Kidney (tissue), 14 donors: ENCODE measurements around the gene OLFM3. TPM values are rescaled to one million over a fixed set of nuclear protein-coding genes. Genes with fewer than 3 reads are reported as not detected.

Source experiments
- DNase-seq, 5 donors: peaks; one replicate each; pipeline ENCODE4 v3.0.0-alpha.2; 2013 to 2020
- FAIRE-seq: peaks from 2 replicates; lab custom pipeline; 2012; peaks lifted over from hg19 to GRCh38; lab: Jason Lieb, UNC
- H3K27ac ChIP-seq, 2 donors: one replicate each; pipeline ENCODE4 v1.7.0; 2013; ENCODE audit warnings: low read depth in 2 of 2, low read length in 2 of 2, inconsistent platforms in 1 of 2
- H3K27me3 ChIP-seq: one replicate; pipeline ENCODE4 v1.7.1; 2013; ENCODE audit warnings: low read length, inconsistent platforms; ENCODE audit not compliant: control insufficient read depth, insufficient read depth
- H3K36me3 ChIP-seq, 3 donors: one replicate each; pipeline versions ENCODE4 v1.7.0 to v1.7.1; 2013; ENCODE audit warnings: low read length in 3 of 3, control low read depth in 1 of 3, inconsistent platforms in 1 of 3; ENCODE audit not compliant: insufficient read depth in 3 of 3, control insufficient read depth in 2 of 3
- H3K4me1 ChIP-seq, 3 donors: one replicate each; pipeline versions ENCODE4 v1.7.0 to v1.7.1; 2013; ENCODE audit warnings: low read length in 3 of 3, inconsistent platforms in 1 of 3, low read depth in 1 of 3; ENCODE audit not compliant: control insufficient read depth in 2 of 3, insufficient read depth in 2 of 3
- H3K4me3 ChIP-seq, 3 donors: one replicate each; pipeline versions ENCODE4 v1.7.0 to v1.8.1; 2013; ENCODE audit warnings: low read length in 3 of 3, control low read depth in 1 of 3, inconsistent platforms in 1 of 3
- H3K9ac ChIP-seq, 3 donors: one replicate each; pipeline versions ENCODE4 v1.7.0 to v1.7.1; 2013; ENCODE audit warnings: low read length in 3 of 3, control low read depth in 1 of 3, inconsistent platforms in 1 of 3
- H3K9me3 ChIP-seq, 3 donors: one replicate each; pipeline versions ENCODE4 v1.7.0 to v1.7.1; 2013; ENCODE audit warnings: low read length in 3 of 3, control low read depth in 1 of 3, inconsistent platforms in 1 of 3; ENCODE audit not compliant: control insufficient read depth in 2 of 3, insufficient read depth in 1 of 3
- CTCF ChIP-seq: IDR thresholded peaks from 3 replicates; pipeline ENCODE4 v1.5.1; 2012; ENCODE audit warnings: mild to moderate bottlenecking, moderate library complexity, borderline replicate concordance; ENCODE audit not compliant: insufficient read depth; ENCODE audit errors: extremely low read depth
- intact Hi-C: fragments of 100-400 bp; cut with DNase I; formaldehyde crosslinking; loops from one replicate; pipeline ENCODE4 v1.11.1; 2022
- polyA plus RNA-seq: library from polyadenylated mRNA; stranded (reverse); fragments of 350-450 nt; fragmentation: Illumina TruSeq; extraction: RNeasy Lipid Tissue Mini Kit (QIAGEN cat#74804); gene quantifications from one replicate; pipeline ENCODE4 v1.2.3, GENCODE V29; 2014; ENCODE audit warnings: low read depth, low replicate concordance; ENCODE audit not compliant: insufficient read depth
- total RNA-seq: library from RNA; stranded (reverse); fragmentation: NEBNext Ultra II Directional; extraction: Animal tissue kit (Norgen Biotek cat#: 25700); gene quantifications from one replicate; pipeline ENCODE4 v1.2.1, GENCODE V29; 2021
- donor health status: control.
- donor health status: control.
- donor health status: control.
- donor health status: control.
- donor health status: control.
- donor health status: DM: yes; HTN: yes; CAD: no.
- donor health status: Normal renal cell carcinoma (clear cell type).

The OLFM3 gene
- total and polyA plus RNA-seq, 2 donors from 2014 or later, result 0.41 TPM; not detected in 1

- H3K36me3 ChIP-seq, result no peaks in the 10 kb centered on the region
- intact Hi-C loops, result no loop called here
- no peaks in the 10 kb centered on the region for H3K4me1 ChIP-seq
- TF ChIP-seq CTCF, result no peak
- no peak overlapping the region for H3K9ac ChIP-seq
- H3K27me3 ChIP-seq, result no peaks in the 10 kb centered on the region
- no peak for DNase-seq
- H3K9me3 ChIP-seq, result no peaks in the 10 kb centered on the region
- no peak for FAIRE-seq
- no peak overlapping the region for H3K27ac ChIP-seq
- H3K4me3 ChIP-seq, result no peak overlapping the region
Measured at GRCh38 chr1:101977266-101977665, 19.5 kb downstream of the OLFM3 start.

GRCh38 chr1:101976161-101976560 is 20.6 kb downstream of the OLFM3 start:
- no peak overlapping the region for H3K9ac ChIP-seq
- H3K9me3 ChIP-seq, result no peaks in the 10 kb centered on the region
- no peaks in the 10 kb centered on the region for H3K4me1 ChIP-seq
- no peaks in the 10 kb centered on the region for H3K27me3 ChIP-seq
- FAIRE-seq (no peak), DNase-seq (no peak)
- H3K27ac ChIP-seq, result no peak overlapping the region
- H3K36me3 ChIP-seq, result no peaks in the 10 kb centered on the region
- no peak for TF ChIP-seq CTCF
- no peak overlapping the region for H3K4me3 ChIP-seq
- intact Hi-C loops, result no loop called here

GRCh38 chr1:101975371-101975770 is 21.4 kb downstream of the OLFM3 start:
- Histone ChIP-seq H3K4me3 (no peak overlapping the region), H3K27me3 (no peaks in the 10 kb centered on the region), H3K27ac (no peak overlapping the region), H3K4me1 (no peaks in the 10 kb centered on the region), H3K9ac (no peak overlapping the region), H3K9me3 (no peaks in the 10 kb centered on the region), H3K36me3 (no peaks in the 10 kb centered on the region)
- no peak for TF ChIP-seq CTCF
- intact Hi-C loops, result no loop called here
- no peak for DNase-seq
- no peak for FAIRE-seq

- no peaks in the 10 kb centered on the region for H3K36me3 ChIP-seq
- no peak for DNase-seq
- TF ChIP-seq CTCF, result no peak
- no peak overlapping the region for H3K4me3 ChIP-seq
- H3K4me1 ChIP-seq, result no peaks in the 10 kb centered on the region
- no peaks in the 10 kb centered on the region for H3K27me3 ChIP-seq
- no peak overlapping the region for H3K27ac ChIP-seq
- no peaks in the 10 kb centered on the region for H3K9me3 ChIP-seq
- H3K9ac ChIP-seq, result no peak overlapping the region
- FAIRE-seq, result no peak
- intact Hi-C loops, result no loop called here
Measured at GRCh38 chr1:101974599-101975274, 22.0 kb downstream of the OLFM3 start.
